ENCODE data around the gene SPATA9. TPM values are rescaled to one million over a fixed set of nuclear protein-coding genes. Genes with fewer than 3 reads are reported as not detected.

The SPATA9 gene
- total RNA-seq, 4 donors from 2014 or later: 0.84 to 2.4 (median 1.4) TPM

DNA sequence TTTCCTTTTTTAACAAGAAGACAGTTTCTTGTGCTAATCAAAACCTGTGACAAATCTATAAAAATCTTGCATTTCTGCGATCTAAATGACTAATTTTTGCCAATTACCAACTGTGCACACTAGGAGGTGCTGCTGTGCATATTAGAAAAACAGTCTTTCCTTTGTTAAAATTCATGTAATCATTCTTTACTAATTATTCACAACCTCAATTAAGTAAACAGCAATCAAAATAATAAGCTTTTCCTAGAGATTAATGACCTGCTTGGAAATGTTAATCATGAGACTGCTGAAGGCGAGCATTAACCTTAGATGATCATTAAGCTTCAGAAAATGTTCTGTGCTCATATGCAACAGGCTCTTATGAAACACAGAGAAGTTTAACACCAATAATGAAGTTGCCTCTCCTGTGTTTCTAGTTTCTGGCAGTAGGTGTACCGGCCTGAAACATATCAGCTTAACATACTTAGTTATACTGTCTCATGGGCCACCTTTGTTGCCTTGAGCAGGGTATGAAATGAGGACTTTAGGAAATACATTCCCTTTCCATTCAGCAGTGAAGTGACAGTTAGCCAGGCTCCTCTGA, 18.5 kb downstream of the SPATA9 start:
- ATAC-seq (ENCODE audit: low FRiP score) (peak; percentile 64), DNase-seq (ENCODE audit: low spot score) (no peak)
- TF ChIP-seq, protein P1, sequence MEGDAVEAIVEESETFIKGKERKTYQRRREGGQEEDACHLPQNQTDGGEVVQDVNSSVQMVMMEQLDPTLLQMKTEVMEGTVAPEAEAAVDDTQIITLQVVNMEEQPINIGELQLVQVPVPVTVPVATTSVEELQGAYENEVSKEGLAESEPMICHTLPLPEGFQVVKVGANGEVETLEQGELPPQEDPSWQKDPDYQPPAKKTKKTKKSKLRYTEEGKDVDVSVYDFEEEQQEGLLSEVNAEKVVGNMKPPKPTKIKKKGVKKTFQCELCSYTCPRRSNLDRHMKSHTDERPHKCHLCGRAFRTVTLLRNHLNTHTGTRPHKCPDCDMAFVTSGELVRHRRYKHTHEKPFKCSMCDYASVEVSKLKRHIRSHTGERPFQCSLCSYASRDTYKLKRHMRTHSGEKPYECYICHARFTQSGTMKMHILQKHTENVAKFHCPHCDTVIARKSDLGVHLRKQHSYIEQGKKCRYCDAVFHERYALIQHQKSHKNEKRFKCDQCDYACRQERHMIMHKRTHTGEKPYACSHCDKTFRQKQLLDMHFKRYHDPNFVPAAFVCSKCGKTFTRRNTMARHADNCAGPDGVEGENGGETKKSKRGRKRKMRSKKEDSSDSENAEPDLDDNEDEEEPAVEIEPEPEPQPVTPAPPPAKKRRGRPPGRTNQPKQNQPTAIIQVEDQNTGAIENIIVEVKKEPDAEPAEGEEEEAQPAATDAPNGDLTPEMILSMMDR (IDR thresholded peaks at IDR 0.05): no peak

DNA sequence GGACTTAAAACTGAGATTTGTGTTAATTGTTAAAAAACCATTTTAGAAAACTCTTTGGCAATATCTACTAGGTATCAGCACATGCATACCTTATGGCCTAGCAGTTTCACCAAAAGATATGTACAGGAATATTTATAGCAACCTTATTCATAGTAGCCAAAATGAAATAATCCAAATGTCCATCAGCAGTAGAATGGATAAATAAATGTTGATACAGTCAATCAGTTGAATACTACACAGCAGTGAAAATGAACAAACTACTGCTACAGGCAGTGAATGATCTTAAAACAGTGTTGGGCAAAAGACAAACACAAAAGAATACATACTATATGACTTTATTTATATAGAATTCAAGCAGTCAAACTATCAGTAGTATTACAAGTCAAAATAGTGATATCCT, 19.8 kb downstream of the SPATA9 start:
- DNase-seq (ENCODE audit: low spot score): no peak
- no peak for ATAC-seq (ENCODE audit: low FRiP score)
- TF ChIP-seq, protein P1 (IDR thresholded peaks at IDR 0.05): no peak

DNA sequence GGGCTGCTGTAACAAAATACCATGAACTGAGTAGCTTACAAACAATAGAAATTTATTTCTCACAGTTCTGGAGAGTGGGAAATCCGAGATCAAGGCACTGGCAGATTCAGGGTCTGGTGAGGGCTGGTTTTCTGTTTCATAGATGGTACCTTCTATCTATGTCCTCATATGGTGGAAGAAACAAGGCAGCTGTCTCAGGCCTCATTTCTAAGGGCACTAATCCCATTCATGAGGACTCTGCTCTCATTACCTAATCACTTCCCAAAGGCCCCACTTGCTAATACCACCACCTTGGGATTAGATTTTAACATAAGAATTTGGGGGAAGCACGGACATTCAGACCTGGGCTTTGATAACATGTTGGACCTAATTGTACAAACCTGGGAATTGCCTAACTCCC, 22.7 kb downstream of the SPATA9 start:
- ATAC-seq (ENCODE audit: low FRiP score) (no peak), DNase-seq (ENCODE audit: low spot score) (no peak)
- TF ChIP-seq, protein P1 (IDR thresholded peaks at IDR 0.05): no peak

DNA sequence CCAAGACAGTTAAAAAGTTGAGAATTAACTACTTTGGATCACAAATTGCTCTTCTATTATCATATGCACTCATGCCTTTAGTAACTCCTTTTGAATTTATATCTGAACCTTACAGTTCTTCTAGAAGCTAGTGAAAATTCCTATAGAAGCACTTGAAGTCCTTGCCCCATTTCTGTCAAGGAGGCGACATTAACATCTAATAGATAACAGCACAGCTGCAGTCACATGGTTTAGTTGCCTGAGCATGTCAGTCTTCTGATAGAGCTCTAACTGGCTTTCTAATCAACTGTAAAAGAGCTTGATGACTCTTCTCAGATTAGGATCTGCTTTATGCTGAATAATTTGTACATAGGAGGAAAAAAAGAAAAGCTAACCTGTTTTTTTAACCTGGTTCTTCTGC, 27.2 kb downstream of the SPATA9 start:
- TF ChIP-seq, protein P1 (IDR thresholded peaks at IDR 0.05): no peak
- ATAC-seq (ENCODE audit: low FRiP score) (no peak), DNase-seq (ENCODE audit: low spot score) (no peak)

DNA sequence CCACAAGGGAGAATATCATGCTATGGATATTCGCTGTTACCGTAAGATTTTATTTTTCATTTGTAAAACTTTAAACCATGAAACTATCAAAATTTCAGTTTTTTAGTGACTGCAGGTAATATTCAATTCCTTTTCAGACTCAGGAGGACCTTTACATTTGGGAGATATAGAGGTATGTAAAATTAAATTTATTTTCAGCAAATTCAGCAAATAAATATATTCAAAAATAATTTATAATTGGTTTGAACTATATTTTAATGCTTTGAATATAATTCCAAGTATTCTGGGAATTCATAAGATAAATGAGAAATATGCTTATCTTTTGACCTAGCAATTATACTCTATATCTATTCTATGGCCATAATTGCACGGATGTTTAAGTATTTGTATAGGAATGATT, 28.6 kb downstream of the SPATA9 start:
- ATAC-seq (ENCODE audit: low FRiP score): no peak
- no peak for DNase-seq (ENCODE audit: low spot score)
- TF ChIP-seq, protein P1 (IDR thresholded peaks at IDR 0.05): no peak

DNA sequence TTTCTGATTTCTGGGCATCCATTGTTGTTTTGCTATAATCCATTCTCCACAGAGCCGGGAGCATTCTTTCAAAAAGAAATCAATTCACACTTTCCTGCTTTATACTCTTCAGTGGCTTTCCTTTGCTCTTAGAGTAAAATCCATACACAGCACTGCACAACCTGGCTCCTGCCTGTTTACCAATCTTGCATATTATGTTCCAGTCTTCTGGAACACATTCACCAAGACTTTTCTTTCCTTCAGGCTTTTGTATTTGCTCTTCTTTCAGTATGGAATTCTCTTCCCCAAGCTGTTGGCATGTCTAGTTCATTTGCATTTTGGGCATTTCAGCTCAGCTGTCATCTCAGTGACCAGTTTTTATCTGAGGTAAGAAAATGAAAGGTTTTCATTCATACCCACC, 29.9 kb downstream of the SPATA9 start:
- no peak for ATAC-seq (ENCODE audit: low FRiP score)
- no peak for DNase-seq (ENCODE audit: low spot score)
- TF ChIP-seq, protein P1 (IDR thresholded peaks at IDR 0.05): no peak

DNA sequence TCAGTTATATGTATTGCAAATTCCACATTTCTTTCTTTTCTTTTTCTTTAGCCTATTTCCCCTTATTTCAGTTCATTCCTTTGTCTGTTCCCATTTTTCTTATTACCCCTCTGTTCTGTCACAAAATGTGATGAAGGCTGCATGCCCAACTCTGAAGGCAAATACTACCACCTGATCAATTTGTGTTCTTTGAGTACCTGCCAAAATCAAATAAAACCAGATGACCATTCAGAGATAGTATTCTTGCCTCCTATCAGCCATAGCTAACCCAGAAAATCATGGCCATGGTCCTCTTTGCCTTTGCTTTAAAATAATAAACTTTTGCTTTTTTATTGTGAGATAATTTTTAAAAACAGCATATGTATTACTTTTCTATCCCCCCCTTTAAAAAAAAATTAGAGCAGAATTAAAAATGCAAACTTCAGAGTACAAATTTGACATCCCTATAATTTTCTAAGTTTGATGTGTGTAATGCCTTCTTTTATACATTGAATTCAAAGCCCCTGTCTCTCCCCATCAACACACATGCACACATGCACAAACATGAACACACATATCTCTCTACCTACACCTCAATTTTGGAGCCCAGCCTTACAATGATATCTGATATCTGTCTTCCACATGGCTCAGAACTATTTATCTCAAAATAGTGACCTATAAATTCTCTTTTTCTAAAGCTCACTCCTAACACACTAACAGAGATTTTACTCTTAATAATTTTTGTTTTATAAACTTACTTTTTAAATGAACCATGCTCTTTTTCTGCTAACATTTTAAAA, 32.8 kb downstream of the SPATA9 start:
- ATAC-seq (ENCODE audit: low FRiP score) (no peak), DNase-seq (ENCODE audit: low spot score) (no peak)
- TF ChIP-seq, protein P1 (IDR thresholded peaks at IDR 0.05): no peak
